Caco-2 (cell line): ENCODE results near the gene RHOG. TPM values are rescaled to one million over a fixed set of nuclear protein-coding genes. Genes with fewer than 3 reads are reported as not detected.

Experiments
- BruUV-seq: library from RNA; stranded (reverse); fragments of 400-500 nt; replicated peaks from 2 replicates; lab custom pipeline; 2021; lab: Mats Ljungman, UMichigan
- CTCF ChIA-PET: fragments of 300-600 bp; sonication (Branson Sonifier 250); formaldehyde crosslinking; loops from one replicate; lab custom pipeline; 2022; ENCODE audit warnings: antibody characterized with exemption; lab: Charles Lee
- POLR2A ChIA-PET: fragments of 300-600 bp; sonication (Branson Sonifier 250); formaldehyde crosslinking; loops from one replicate; lab custom pipeline; 2022; ENCODE audit warnings: antibody characterized with exemption; lab: Charles Lee
- DNase-seq, 2 experiments: peaks; one replicate each; pipeline versions ENCODE4 v3.0.0 to v3.0.0-alpha.2; 2020 to 2022
- H3K27me3 ChIP-seq: replicated peaks from 2 replicates; pipeline ENCODE4 v1.6.0; 2011; ENCODE audit warnings: low read length; ENCODE audit not compliant: control insufficient read depth, insufficient read depth
- H3K36me3 ChIP-seq: 2 replicates; pipeline ENCODE4 v1.5.1; 2011; ENCODE audit warnings: low read length; ENCODE audit not compliant: control insufficient read depth, insufficient read depth
- H3K4me1 ChIP-seq: fragments of 250-450 bp; sonication (Bioruptor Pico); 2 replicates; pipeline ENCODE4 v1.5.1; 2020; ENCODE audit warnings: mild to moderate bottlenecking
- H3K4me3 ChIP-seq: 2 replicates; pipeline ENCODE4 v1.5.1; 2011; ENCODE audit warnings: low read depth, mild to moderate bottlenecking, control low read depth, low read length
- H3K9me3 ChIP-seq: fragments of 250-450 bp; sonication (Bioruptor Pico); 2 replicates; pipeline ENCODE4 v1.5.1; 2020; ENCODE audit warnings: mild to moderate bottlenecking, moderate library complexity
- H3K27ac Mint-ChIP-seq: one replicate; pipeline ENCODE4 v1.8.0; 2022; ENCODE audit warnings: mixed read lengths; ENCODE audit not compliant: unreplicated experiment
- H3K27me3 Mint-ChIP-seq: one replicate; pipeline ENCODE4 v1.8.0; 2022; ENCODE audit warnings: mixed read lengths; ENCODE audit not compliant: insufficient read depth, unreplicated experiment
- H3K36me3 Mint-ChIP-seq: one replicate; pipeline ENCODE4 v1.8.0; 2022; ENCODE audit warnings: mild to moderate bottlenecking, mixed read lengths; ENCODE audit not compliant: insufficient read depth, unreplicated experiment
- H3K4me1 Mint-ChIP-seq: one replicate; pipeline ENCODE4 v1.8.0; 2022; ENCODE audit warnings: low read depth, mixed read lengths; ENCODE audit not compliant: unreplicated experiment
- H3K4me3 Mint-ChIP-seq: one replicate; pipeline ENCODE4 v1.8.0; 2022; ENCODE audit warnings: mild to moderate bottlenecking, moderate library complexity, mixed read lengths; ENCODE audit not compliant: unreplicated experiment
- H3K9me3 Mint-ChIP-seq: one replicate; pipeline ENCODE4 v1.8.0; 2022; ENCODE audit warnings: mixed read lengths; ENCODE audit not compliant: unreplicated experiment
- CTCF ChIP-seq, 2 experiments: fragments of 200-600 bp in 1 of 2; IDR thresholded peaks; 1 replicate in 1 of 2; 2 replicates in 1 of 2; pipeline versions ENCODE4 v1.5.1 to v1.8.0; 2011 to 2022; ENCODE audit warnings: antibody characterized with exemption in 1 of 2, control low read depth in 1 of 2, inconsistent platforms in 1 of 2, low read depth in 1 of 2, low read length in 1 of 2, mild to moderate bottlenecking in 1 of 2, moderate library complexity in 1 of 2; ENCODE audit not compliant: insufficient read depth in 1 of 2, severe bottlenecking in 1 of 2, unreplicated experiment in 1 of 2
- intact Hi-C: fragments of 100-400 bp; cut with micrococcal nuclease; formaldehyde crosslinking; loops from one replicate; pipeline ENCODE4 v1.10.0; 2022; ENCODE audit not compliant: unreplicated experiment
- total RNA-seq: library from RNA; stranded (reverse); gene quantifications from 2 replicates; pipeline ENCODE4 v1.2.3, GENCODE V29; 2022

The RHOG gene
- total RNA-seq, 1 experiment from 2014 or later, result 36.9 TPM

- no peak for DNase-seq
- Histone ChIP-seq H3K9me3 (no peaks in the 10 kb centered on the region), H3K36me3 (peaks cover 4% of the 10 kb centered on the region; the same call in 1 of the 2 replicates), H3K27me3 (no peaks in the 10 kb centered on the region), H3K4me3 (no peak overlapping the region), H3K4me1 (no peaks in the 10 kb centered on the region)
- POLR2A ChIA-PET, result interaction anchor here (0.7 kb wide), 1 partner anchor 18 kb away, joined by 6 read pairs; no protein-coding TSS in a partner anchor
- CTCF ChIA-PET, result no interaction called here
- Mint-ChIP-seq H3K36me3 (peaks cover 93% of the 10 kb centered on the region), H3K4me1 (peaks cover 7% of the 10 kb centered on the region), H3K27ac (no peak overlapping the region), H3K9me3 (no peaks in the 10 kb centered on the region), H3K27me3 (no peaks in the 10 kb centered on the region), H3K4me3 (no peak overlapping the region)
- no peak for TF ChIP-seq CTCF (IDR thresholded peaks at IDR 0.05; ENCODE audit: insufficient read depth in 1 of 2, low read depth in 1 of 2, low read length in 1 of 2, severe bottlenecking in 1 of 2, unreplicated experiment in 1 of 2)
- no TSS peak for BruUV-seq
- intact Hi-C loops, result no loop called here
These were observed 59.3 kb downstream of the RHOG start for GRCh38 chr11:3781423-3781822.

Other genes with a start within 250 kb of the RHOG start
- gene ART5, start 199.0 kb downstream of the RHOG start, total RNA-seq, result 0.97 and 1.1 TPM in 2 replicates
- not detected in 2 replicates for gene ART1, start 195.8 kb downstream of the RHOG start, total RNA-seq
- gene CHRNA10, start 169.6 kb downstream of the RHOG start, total RNA-seq, result 3.6 and 3.9 TPM in 2 replicates
- gene NUP98, start 43.4 kb downstream of the RHOG start, total RNA-seq, result 146 and 150 TPM in 2 replicates
- gene PGAP2, start 32.4 kb downstream of the RHOG start, total RNA-seq, result 53.6 and 57.9 TPM in 2 replicates
- 54.2 and 55.1 TPM in 2 replicates for gene STIM1, start 14.7 kb upstream of the RHOG start, total RNA-seq